ENCODE measurements around the gene FOXO4. TPM values are rescaled to one million over a fixed set of nuclear protein-coding genes. Genes with fewer than 3 reads are reported as not detected.
A peak's percentile ranks its signal among the peaks of the same experiment; 100 is the strongest.

FOXO4 gene
- total RNA-seq, 3 donors from 2014 or later (not counting 1 experiment from before 2014, with no cell fraction given) = 47.3 to 57.2 (median 51.2) TPM

GRCh38 chrX:71095981-71096759 is 519 bp downstream of the FOXO4 start:
- H3K4me1 ChIP-seq (ENCODE audit: control insufficient read depth, insufficient read depth, low read length) = peaks cover 40% of the 10 kb centered on the region
- Mint-ChIP-seq H3K9me3 (no peaks in the 10 kb centered on the region), H3K36me3 (no peaks in the 10 kb centered on the region), H3K27me3 (ENCODE audit: low read depth in 2 of 2) (peaks cover 0 to 20% of the 10 kb centered on the region in 2 donors), H3K4me1 (peaks cover 29 to 33% of the 10 kb centered on the region in 2 donors), H3K27ac (peak overlapping the region; percentile 90 to 96), H3K4me3 (peak overlapping the region; percentile 96)
- peak overlapping the region; percentile 69 for H3K27ac ChIP-seq (ENCODE audit: low read length)
- H3K4me3 ChIP-seq (ENCODE audit: low read length) = peak overlapping the region; percentile 72
- no peak for TF ChIP-seq CTCF (IDR thresholded peaks at IDR 0.05)
- H3K27me3 ChIP-seq (ENCODE audit: control insufficient read depth, insufficient read depth, low read length) = no peaks in the 10 kb centered on the region
- ATAC-seq = peak; percentile 57 to 67 (median 60)
- under 1% methylated on average over 44 of the region's 46 CpGs for WGBS (ENCODE audit: insufficient coverage)
- intact Hi-C loops (cut with micrococcal nuclease) = loop anchor here (1.0 to 5.0 kb wide), 3 partner anchors 15 to 81 kb away; partner anchors contain the start of genes IL2RG and SNX12
- no peaks in the 10 kb centered on the region for H3K9me3 ChIP-seq (ENCODE audit: control insufficient read depth, insufficient read depth, low read length)
- no peaks in the 10 kb centered on the region for H3K36me3 ChIP-seq (ENCODE audit: control insufficient read depth, insufficient read depth, low read length)
- DNase-seq = peak in 1 of 2 donors; percentile 81

DNA sequence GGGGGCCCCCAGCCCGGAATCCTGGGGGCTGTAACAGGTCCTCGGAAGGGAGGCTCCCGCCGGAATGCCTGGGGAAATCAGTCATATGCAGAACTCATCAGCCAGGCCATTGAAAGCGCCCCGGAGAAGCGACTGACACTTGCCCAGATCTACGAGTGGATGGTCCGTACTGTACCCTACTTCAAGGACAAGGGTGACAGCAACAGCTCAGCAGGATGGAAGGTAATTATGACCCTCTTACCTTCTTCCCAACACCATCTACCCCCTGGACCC is 1.0 kb downstream of the FOXO4 start:
- H3K4me1 ChIP-seq (ENCODE audit: control insufficient read depth, insufficient read depth, low read length) = peaks cover 45% of the 10 kb centered on the region
- H3K4me1 Mint-ChIP-seq = peaks cover 33 to 39% of the 10 kb centered on the region in 2 donors
- no peaks in the 10 kb centered on the region for H3K27me3 ChIP-seq (ENCODE audit: control insufficient read depth, insufficient read depth, low read length)
- H3K4me3 ChIP-seq (ENCODE audit: low read length) = peak overlapping the region; percentile 72
- H3K27ac ChIP-seq (ENCODE audit: low read length) = peak overlapping the region; percentile 69
- TF ChIP-seq CTCF (IDR thresholded peaks at IDR 0.05) = no peak
- peak overlapping the region; percentile 96 for H3K4me3 Mint-ChIP-seq
- no peaks in the 10 kb centered on the region for H3K36me3 Mint-ChIP-seq
- H3K27ac Mint-ChIP-seq = peak overlapping the region; percentile 90 to 96
- H3K27me3 Mint-ChIP-seq (ENCODE audit: low read depth in 2 of 2) = peaks cover 0 to 25% of the 10 kb centered on the region in 2 donors
- peaks cover 2% of the 10 kb centered on the region for H3K36me3 ChIP-seq (ENCODE audit: control insufficient read depth, insufficient read depth, low read length)
- 3% methylated on average over 9 of the region's 9 CpGs for WGBS (ENCODE audit: insufficient coverage)
- intact Hi-C loops (cut with micrococcal nuclease) = loop anchor here (1.0 to 5.0 kb wide), 3 partner anchors 14 to 81 kb away; partner anchors contain the start of genes IL2RG and SNX12
- ATAC-seq (no peak), DNase-seq (peak in 1 of 2 donors; percentile 12)
- no peaks in the 10 kb centered on the region for H3K9me3 Mint-ChIP-seq
- no peaks in the 10 kb centered on the region for H3K9me3 ChIP-seq (ENCODE audit: control insufficient read depth, insufficient read depth, low read length)

- peak overlapping the region; percentile 56 for H3K4me3 Mint-ChIP-seq
These were observed 2.7 kb downstream of the FOXO4 start for GRCh38 chrX:71098302-71098701.

More at GRCh38 chrX:71098302-71098701, 2.7 kb downstream of the FOXO4 start:
- peak overlapping the region; percentile 38 to 75 for H3K27ac Mint-ChIP-seq
- WGBS (ENCODE audit: insufficient coverage) = 33% methylated on average over 1 of the region's 2 CpGs
- intact Hi-C loops (cut with micrococcal nuclease) = loop anchor here (1.0 to 5.0 kb wide), 2 partner anchors 31 to 79 kb away; no protein-coding TSS in a partner anchor
- Histone ChIP-seq H3K27me3 (ENCODE audit: control insufficient read depth, insufficient read depth, low read length) (no peaks in the 10 kb centered on the region), H3K4me1 (ENCODE audit: control insufficient read depth, insufficient read depth, low read length) (peaks cover 61% of the 10 kb centered on the region), H3K27ac (ENCODE audit: low read length) (no peak overlapping the region), H3K9me3 (ENCODE audit: control insufficient read depth, insufficient read depth, low read length) (no peaks in the 10 kb centered on the region), H3K36me3 (ENCODE audit: control insufficient read depth, insufficient read depth, low read length) (peaks cover 2% of the 10 kb centered on the region), H3K4me3 (ENCODE audit: low read length) (no peak overlapping the region)
- TF ChIP-seq CTCF (IDR thresholded peaks at IDR 0.05) = peak; percentile 67
- H3K27me3 Mint-ChIP-seq (ENCODE audit: low read depth in 2 of 2) = peaks cover 0 to 25% of the 10 kb centered on the region in 2 donors
- H3K4me1 Mint-ChIP-seq = peaks cover 34 to 49% of the 10 kb centered on the region in 2 donors
- no peaks in the 10 kb centered on the region for H3K36me3 Mint-ChIP-seq
- H3K9me3 Mint-ChIP-seq = no peaks in the 10 kb centered on the region
- peak; percentile 69 to 86 for DNase-seq
- peak; percentile 43 to 69 (median 45) for ATAC-seq

Data from natural killer cell (primary cell).